HCT116 (cell line): ENCODE measurements around the gene RAI1. TPM values are rescaled to one million over a fixed set of nuclear protein-coding genes. Genes with fewer than 3 reads are reported as not detected.

ENCODE experiments used
- ATAC-seq: fragments of 200-7000 bp; cut with Tn5 transposase; 2 replicates; pipeline ENCODE4 v1.9.1; 2020; ENCODE audit warnings: mild to moderate bottlenecking, moderate library complexity
- BruUV-seq: library from RNA; stranded (reverse); fragments of 400-500 nt; replicated peaks from 2 replicates; lab custom pipeline; 2021; lab: Mats Ljungman, UMichigan
- CTCF ChIA-PET: fragments of 300-600 bp; sonication (Branson Sonifier 250); formaldehyde crosslinking; loops from one replicate; lab custom pipeline; 2021; ENCODE audit warnings: antibody characterized with exemption; lab: Charles Lee
- POLR2A ChIA-PET: fragments of 300-600, 350-600 bp; sonication (Branson Sonifier 250); formaldehyde crosslinking; loops from one replicate; lab custom pipeline; 2021; ENCODE audit warnings: antibody characterized with exemption; lab: Charles Lee
- RAD21 ChIA-PET, 2 experiments: fragments of 300-600 bp; sonication (Branson Sonifier 250); formaldehyde crosslinking; loops; one replicate each; lab custom pipeline; 2023; ENCODE audit warnings: low total read pairs in 2 of 2; ENCODE audit not compliant: uncharacterized antibody in 2 of 2, unreplicated experiment in 2 of 2, low non-redundant PET in 1 of 2; lab: Charles Lee
- DNase-seq: peaks from one replicate; pipeline ENCODE4 v3.0.0-alpha.2; 2010; ENCODE audit warnings: low read depth, low spot score
- H2AFZ ChIP-seq: fragments of 200-600 bp; shearing (Covaris generic), sonication (generic); 2 replicates; pipeline ENCODE4 v1.6.1; 2017; ENCODE audit warnings: low read depth, mixed run types, mixed read lengths, antibody characterized with exemption, low read length; ENCODE audit not compliant: poor library complexity, severe bottlenecking
- H3K27ac ChIP-seq: 2 replicates; pipeline ENCODE4 v1.5.1; 2012; ENCODE audit warnings: low read depth, low read length
- H3K27me3 ChIP-seq: fragments of 200-600 bp; sonication (generic); 2 replicates; pipeline ENCODE4 v1.6.1; 2016; ENCODE audit warnings: mixed run types, low read length, mixed read lengths; ENCODE audit not compliant: insufficient read depth
- H3K36me3 ChIP-seq, 2 experiments: fragments of 200-500 bp in 1 of 2; fragments of 200-600 bp in 1 of 2; sonication (Bioruptor generic) in 1 of 2; sonication (generic) in 1 of 2; 2 replicates each; pipeline versions ENCODE4 v1.5.1 to v1.6.1; 2014 to 2016; ENCODE audit warnings: low read length in 2 of 2, inconsistent platforms in 1 of 2, mixed read lengths in 1 of 2, mixed run types in 1 of 2; ENCODE audit not compliant: insufficient read depth in 2 of 2, control insufficient read depth in 1 of 2
- H3K4me1 ChIP-seq, 2 experiments: fragments of 200-600 bp in 1 of 2; sonication (generic) in 1 of 2; 2 replicates each; pipeline versions ENCODE4 v1.5.1 to v1.6.1; 2012 to 2017; ENCODE audit warnings: low read length in 2 of 2, inconsistent platforms in 1 of 2, mild to moderate bottlenecking in 1 of 2, mixed read lengths in 1 of 2, mixed run types in 1 of 2, moderate library complexity in 1 of 2; ENCODE audit not compliant: insufficient read depth in 2 of 2, control insufficient read depth in 1 of 2
- H3K4me2 ChIP-seq: fragments of 200-600 bp; sonication (generic); 2 replicates; pipeline ENCODE4 v1.6.1; 2017; ENCODE audit warnings: mixed run types, low read length, mixed read lengths
- H3K4me3 ChIP-seq, 2 experiments: fragments of 200-600 bp in 1 of 2; sonication (generic) in 1 of 2; replicated peaks in 1 of 2; 2 replicates each; pipeline ENCODE4 v1.5.1; 2011 to 2016; ENCODE audit warnings: low read length in 2 of 2, control low read depth in 1 of 2, low read depth in 1 of 2, mild to moderate bottlenecking in 1 of 2, mixed read lengths in 1 of 2, mixed run types in 1 of 2
- H3K79me2 ChIP-seq: fragments of 200-600 bp; sonication (generic); 2 replicates; pipeline ENCODE4 v1.6.1; 2017; ENCODE audit warnings: mild to moderate bottlenecking, mixed run types, low read length, moderate library complexity, mixed read lengths; ENCODE audit not compliant: insufficient read depth
- H3K9ac ChIP-seq: fragments of 200-600 bp; sonication (generic); 2 replicates; pipeline ENCODE4 v1.6.1; 2016; ENCODE audit warnings: low read length, mixed read lengths
- H3K9me2 ChIP-seq: fragments of 200-600 bp; sonication (generic), shearing (Covaris generic); 2 replicates; pipeline ENCODE4 v1.6.1; 2017; ENCODE audit warnings: mixed run types, mild to moderate bottlenecking, moderate library complexity; ENCODE audit not compliant: insufficient read depth
- H3K9me3 ChIP-seq, 2 experiments: fragments of 200-500 bp in 1 of 2; fragments of 200-600 bp in 1 of 2; sonication (Bioruptor generic) in 1 of 2; sonication (generic) in 1 of 2; 2 replicates each; pipeline ENCODE4 v1.6.1; 2014 to 2017; ENCODE audit warnings: low read length in 2 of 2, mixed read lengths in 2 of 2, inconsistent platforms in 1 of 2, low read depth in 1 of 2, mild to moderate bottlenecking in 1 of 2, mixed run types in 1 of 2, moderate library complexity in 1 of 2; ENCODE audit not compliant: control insufficient read depth in 1 of 2, insufficient read depth in 1 of 2
- H4K20me1 ChIP-seq: fragments of 200-600 bp; sonication (generic), shearing (Covaris generic); 2 replicates; pipeline ENCODE4 v1.6.1; 2017; ENCODE audit warnings: mixed run types, mild to moderate bottlenecking, moderate library complexity; ENCODE audit not compliant: insufficient read depth
- CBX3 ChIP-seq: IDR thresholded peaks from 2 replicates; pipeline ENCODE4 v1.6.1; 2012; ENCODE audit warnings: low read depth
- CEBPB ChIP-seq: IDR thresholded peaks from 2 replicates; pipeline ENCODE4 v1.6.1; 2012; ENCODE audit warnings: low read depth
- FOSL1 ChIP-seq: IDR thresholded peaks from 2 replicates; pipeline ENCODE4 v1.6.1; 2012; ENCODE audit warnings: low read depth
- JUND ChIP-seq: IDR thresholded peaks from 2 replicates; pipeline ENCODE4 v1.6.1; 2012
- MAX ChIP-seq: IDR thresholded peaks from 2 replicates; pipeline ENCODE4 v1.6.1; 2012
- POLR2A ChIP-seq: IDR thresholded peaks from 2 replicates; pipeline ENCODE4 v1.7.0; 2011; ENCODE audit warnings: borderline replicate concordance; ENCODE audit not compliant: insufficient read depth, insufficient read length; ENCODE audit errors: extremely low read depth
- POLR2AphosphoS5 ChIP-seq: IDR thresholded peaks from 2 replicates; pipeline ENCODE4 v1.6.1; 2011; ENCODE audit warnings: mild to moderate bottlenecking, low read depth, low read length, moderate library complexity
- RAD21 ChIP-seq: IDR thresholded peaks from 2 replicates; pipeline ENCODE4 v1.6.1; 2012; ENCODE audit warnings: low read depth, mild to moderate bottlenecking
- REST ChIP-seq: IDR thresholded peaks from 2 replicates; pipeline ENCODE4 v1.6.1; 2012; ENCODE audit warnings: low read depth
- SP1 ChIP-seq: IDR thresholded peaks from 2 replicates; pipeline ENCODE4 v1.6.1; 2012; ENCODE audit warnings: low read depth
- YY1 ChIP-seq: IDR thresholded peaks from 2 replicates; pipeline ENCODE4 v1.6.1; 2011; ENCODE audit warnings: low read length, low read depth, moderate library complexity, mild to moderate bottlenecking; ENCODE audit not compliant: insufficient replicate concordance; ENCODE audit errors: extremely low read depth
- ZBTB33 ChIP-seq: IDR thresholded peaks from 2 replicates; pipeline ENCODE4 v1.6.1; 2011; ENCODE audit warnings: mild to moderate bottlenecking, low read length, moderate library complexity; ENCODE audit not compliant: insufficient replicate concordance; ENCODE audit errors: extremely low read depth
- ZFX ChIP-seq: fragments of 450-650 bp; IDR thresholded peaks from 2 replicates; pipeline ENCODE4 v1.6.1; 2017
- ZNF274 ChIP-seq: fragments of 200-500 bp; sonication (Bioruptor generic); IDR thresholded peaks from 2 replicates; pipeline ENCODE4 v1.6.1; 2014; ENCODE audit warnings: mild to moderate bottlenecking, low read depth, low read length, inconsistent platforms
- intact Hi-C: fragments of 100-400 bp; cut with micrococcal nuclease; formaldehyde crosslinking; loops from 2 replicates; pipeline ENCODE4 v1.10.0; 2022
- total RNA-seq: library from RNA; stranded (reverse); gene quantifications from one replicate; pipeline ENCODE4 v1.2.1, GENCODE V29; 2021; ENCODE audit not compliant: unreplicated experiment

The RAI1 gene
- total RNA-seq, 1 experiment from 2014 or later: 38.5 TPM

GRCh38 chr17:17763734-17764133 is 82.5 kb downstream of the RAI1 start:
- BruUV-seq: no TSS peak
- no peaks in the 10 kb centered on the region for H3K9me3 ChIP-seq
- DNase-seq (no peak), ATAC-seq (no peak)
- H4K20me1 ChIP-seq: no peaks in the 10 kb centered on the region
- no peaks in the 10 kb centered on the region for H3K27me3 ChIP-seq
- no peak overlapping the region for H3K4me2 ChIP-seq
- no peaks in the 10 kb centered on the region for H3K36me3 ChIP-seq
- H3K4me3 ChIP-seq: no peak overlapping the region
- H3K9me2 ChIP-seq: no peaks in the 10 kb centered on the region
- no peak overlapping the region for H3K9ac ChIP-seq
- POLR2A ChIA-PET: no interaction called here
- H3K79me2 ChIP-seq: peaks cover 20% of the 10 kb centered on the region; the same call in 1 of the 2 replicates
- RAD21 ChIA-PET: no interaction called here
- peaks cover 3 to 4% of the 10 kb centered on the region in 2 experiments; a peak in 1 of 4 replicates for H3K4me1 ChIP-seq
- CTCF ChIA-PET: no interaction called here
- intact Hi-C loops: no loop called here
- TF ChIP-seq MAX (no peak), POLR2AphosphoS5 (no peak), YY1 (no peak), CBX3 (no peak), RAD21 (no peak)
- H2AFZ ChIP-seq: no peak overlapping the region
- H3K27ac ChIP-seq: no peak overlapping the region

- RAD21 ChIA-PET: no interaction called here
- peaks cover 20% of the 10 kb centered on the region; the same call in 1 of the 2 replicates for H3K79me2 ChIP-seq
- H2AFZ ChIP-seq: no peak overlapping the region
- no peak overlapping the region for H3K4me2 ChIP-seq
- DNase-seq: no peak
- H3K9me3 ChIP-seq: no peaks in the 10 kb centered on the region
- intact Hi-C loops: no loop called here
- POLR2A ChIA-PET: no interaction called here
- no TSS peak for BruUV-seq
- no peaks in the 10 kb centered on the region for H3K36me3 ChIP-seq
- no peak for ATAC-seq
- no peaks in the 10 kb centered on the region for H3K9me2 ChIP-seq
- CTCF ChIA-PET: no interaction called here
- H4K20me1 ChIP-seq: no peaks in the 10 kb centered on the region
- H3K9ac ChIP-seq: no peak overlapping the region
- no peak overlapping the region for H3K4me3 ChIP-seq
- no peak overlapping the region for H3K27ac ChIP-seq
- H3K4me1 ChIP-seq: peaks cover 3 to 4% of the 10 kb centered on the region in 2 experiments; a peak in 1 of 4 replicates
- H3K27me3 ChIP-seq: no peaks in the 10 kb centered on the region
- TF ChIP-seq SP1 (no peak), POLR2A (no peak), MAX (no peak), FOSL1 (no peak), ZNF274 (no peak), CEBPB (no peak), REST (no peak), YY1 (no peak), ZBTB33 (no peak), JUND (no peak), ZFX (no peak)
Observed at GRCh38 chr17:17765359-17766076, 84.3 kb downstream of the RAI1 start.
